Keratinocyte (primary cell): Measurements from ENCODE around the gene METTL26. TPM values are rescaled to one million over a fixed set of nuclear protein-coding genes. Genes with fewer than 3 reads are reported as not detected.

ENCODE experiments used
- DNase-seq: peaks from one replicate; pipeline ENCODE4 v3.0.0-alpha.2; 2011; ENCODE audit warnings: low read depth, missing footprints, low spot score
- FAIRE-seq: peaks from 2 replicates; lab custom pipeline; 2011; peaks lifted over from hg19 to GRCh38; lab: Jason Lieb, UNC
- H2AFZ ChIP-seq: 2 replicates; pipeline ENCODE4 v1.6.0; 2012; ENCODE audit warnings: low read length, control low read depth, inconsistent platforms; ENCODE audit not compliant: control insufficient read depth
- H3K27ac ChIP-seq: 2 replicates; pipeline ENCODE4 v1.5.1; 2011; ENCODE audit warnings: low read length; ENCODE audit not compliant: control insufficient read depth, insufficient read depth
- H3K27me3 ChIP-seq: 3 replicates; pipeline ENCODE4 v1.6.0; 2011; ENCODE audit warnings: low read length; ENCODE audit not compliant: control insufficient read depth, insufficient read depth; ENCODE audit errors: extremely low read depth
- H3K36me3 ChIP-seq, 2 experiments: 2 replicates in 1 of 2; 3 replicates in 1 of 2; pipeline ENCODE4 v1.5.1; 2011; ENCODE audit warnings: low read length in 2 of 2, mild to moderate bottlenecking in 1 of 2; ENCODE audit not compliant: control insufficient read depth in 2 of 2, insufficient read depth in 2 of 2; ENCODE audit errors: extremely low read depth in 1 of 2
- H3K4me1 ChIP-seq: 3 replicates; pipeline ENCODE4 v1.5.1; 2011; ENCODE audit warnings: low read length; ENCODE audit not compliant: control insufficient read depth, insufficient read depth; ENCODE audit errors: extremely low read depth
- H3K4me2 ChIP-seq: 3 replicates; pipeline ENCODE4 v1.6.0; 2011; ENCODE audit warnings: low read depth, low read length; ENCODE audit not compliant: control insufficient read depth, insufficient read depth; ENCODE audit errors: extremely low read depth
- H3K4me3 ChIP-seq, 3 experiments: fragments of 200-600 bp in 1 of 3; sonication (generic) in 1 of 3; 2 replicates in 2 of 3; 3 replicates in 1 of 3; pipeline ENCODE4 v1.5.1; 2011 to 2016; ENCODE audit warnings: low read length in 3 of 3, mild to moderate bottlenecking in 3 of 3, control low read depth in 2 of 3, inconsistent platforms in 1 of 3, low read depth in 1 of 3, mixed read lengths in 1 of 3, mixed run types in 1 of 3, moderate library complexity in 1 of 3; ENCODE audit not compliant: control insufficient read depth in 2 of 3, insufficient read depth in 2 of 3; ENCODE audit errors: extremely low read depth in 1 of 3
- H3K79me2 ChIP-seq: 2 replicates; pipeline ENCODE4 v1.6.0; 2012; ENCODE audit warnings: low read length; ENCODE audit not compliant: control insufficient read depth, insufficient read depth
- H3K9ac ChIP-seq: 3 replicates; pipeline ENCODE4 v1.6.0; 2011; ENCODE audit warnings: low read length; ENCODE audit not compliant: control insufficient read depth, insufficient read depth; ENCODE audit errors: extremely low read depth
- H3K9me1 ChIP-seq: 3 replicates; pipeline ENCODE4 v1.6.0; 2011; ENCODE audit warnings: low read length; ENCODE audit not compliant: control insufficient read depth, insufficient read depth; ENCODE audit errors: extremely low read depth
- H3K9me3 ChIP-seq: 2 replicates; pipeline ENCODE4 v1.5.1; 2012; ENCODE audit warnings: low read depth, low read length; ENCODE audit not compliant: control insufficient read depth
- H4K20me1 ChIP-seq: 3 replicates; pipeline ENCODE4 v1.6.0; 2011; ENCODE audit warnings: low read length; ENCODE audit not compliant: control insufficient read depth, insufficient read depth; ENCODE audit errors: extremely low read depth
- EZH2 ChIP-seq: IDR thresholded peaks from one replicate; pipeline ENCODE4 v1.6.1; 2012; ENCODE audit warnings: inconsistent platforms, mild to moderate bottlenecking, low read length, moderate library complexity
- dilution Hi-C: fragments of 300-500 bp; cut with MboI; formaldehyde crosslinking; loops from one replicate; pipeline ENCODE4 v1.7.0; 2020; ENCODE audit warnings: low sequenced_read_pairs; ENCODE audit not compliant: extremely low pct_ligation_motif_present
- polyA plus RNA-seq, 5 experiments: library from polyadenylated mRNA; depleted of rRNA in 3 of 5; stranded (reverse) in 3 of 5; stranded (forward) in 1 of 5; unstranded in 1 of 5; fragments of >200 nt; gene quantifications; 1 replicate in 1 of 5; 2 replicates in 3 of 5; 3 replicates in 1 of 5; pipeline versions ENCODE4 v1.2.1 to v1.2.3, GENCODE V29; 2011 to 2012; ENCODE audit warnings: missing spikeins in 2 of 5, low read depth in 1 of 5, low replicate concordance in 1 of 5
- TF ChIP-seq, protein P1 (sequence below), 3 experiments: IDR thresholded peaks in 1 of 3; conservative IDR thresholded peaks in 1 of 3; optimal IDR thresholded peaks in 1 of 3; 2 replicates in 2 of 3; 3 replicates in 1 of 3; pipeline versions ENCODE3 to v1.5.1; 2011; ENCODE audit warnings: low read length in 3 of 3, mild to moderate bottlenecking in 3 of 3, moderate library complexity in 2 of 3, control low read depth in 1 of 3, inconsistent platforms in 1 of 3; ENCODE audit not compliant: insufficient read depth in 2 of 3; ENCODE audit errors: extremely low read depth in 1 of 3

METTL26 gene
- polyA plus RNA-seq, 1 donor (not counting 4 experiments of a cell fraction or from before 2014, with no cell fraction given), result 46.9 TPM

DNA sequence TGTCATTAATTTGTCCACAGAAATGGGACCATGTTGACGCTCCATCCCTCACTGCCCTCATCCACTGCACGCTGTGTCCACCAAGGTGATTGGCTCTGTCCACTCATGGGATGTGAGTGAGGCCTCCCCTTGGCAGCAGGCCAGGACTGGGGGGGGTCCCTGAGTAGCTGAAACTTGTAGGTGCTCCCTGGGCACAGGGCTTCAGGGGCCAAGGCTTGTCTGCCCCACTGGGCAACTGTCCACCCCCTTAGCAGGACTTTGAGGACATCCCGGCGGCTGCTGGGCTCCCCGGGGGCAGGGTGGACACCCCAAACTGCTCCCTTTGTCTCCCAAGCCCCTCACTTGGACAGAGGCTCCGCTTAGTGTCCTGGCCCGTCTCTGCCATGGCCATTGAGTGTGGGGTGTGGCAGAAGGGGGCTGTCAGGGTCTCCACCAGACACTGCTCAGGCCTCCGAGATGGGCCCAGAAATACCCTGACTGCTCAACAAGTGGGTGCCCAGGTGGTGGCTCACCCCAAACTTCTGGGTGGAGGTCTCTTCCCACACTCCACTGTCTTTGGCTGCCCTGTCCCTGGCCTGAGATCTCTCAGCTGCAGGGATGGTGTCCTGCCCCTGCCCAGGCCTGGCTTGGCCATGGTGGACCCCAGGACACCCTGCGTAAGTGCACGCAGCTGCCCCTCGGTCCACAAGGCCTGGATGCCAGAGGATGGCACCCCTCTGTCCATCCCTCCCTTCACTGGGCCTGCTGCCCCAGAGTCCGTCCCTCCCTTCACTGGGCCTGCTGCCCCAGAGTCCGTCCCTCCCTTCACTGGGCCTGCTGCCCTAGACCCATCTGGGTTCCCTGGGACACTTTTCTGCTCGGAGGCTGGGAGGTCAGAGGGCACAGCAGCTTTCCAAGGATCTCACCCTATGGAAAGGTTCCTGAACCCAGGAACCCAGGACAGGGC, 49.2 kb downstream of the METTL26 start:
- no peak overlapping the region for H3K27ac ChIP-seq
- H3K4me3 ChIP-seq, result peak overlapping the region in 1 of 3 experiments; percentile 90
- TF ChIP-seq, protein P1, sequence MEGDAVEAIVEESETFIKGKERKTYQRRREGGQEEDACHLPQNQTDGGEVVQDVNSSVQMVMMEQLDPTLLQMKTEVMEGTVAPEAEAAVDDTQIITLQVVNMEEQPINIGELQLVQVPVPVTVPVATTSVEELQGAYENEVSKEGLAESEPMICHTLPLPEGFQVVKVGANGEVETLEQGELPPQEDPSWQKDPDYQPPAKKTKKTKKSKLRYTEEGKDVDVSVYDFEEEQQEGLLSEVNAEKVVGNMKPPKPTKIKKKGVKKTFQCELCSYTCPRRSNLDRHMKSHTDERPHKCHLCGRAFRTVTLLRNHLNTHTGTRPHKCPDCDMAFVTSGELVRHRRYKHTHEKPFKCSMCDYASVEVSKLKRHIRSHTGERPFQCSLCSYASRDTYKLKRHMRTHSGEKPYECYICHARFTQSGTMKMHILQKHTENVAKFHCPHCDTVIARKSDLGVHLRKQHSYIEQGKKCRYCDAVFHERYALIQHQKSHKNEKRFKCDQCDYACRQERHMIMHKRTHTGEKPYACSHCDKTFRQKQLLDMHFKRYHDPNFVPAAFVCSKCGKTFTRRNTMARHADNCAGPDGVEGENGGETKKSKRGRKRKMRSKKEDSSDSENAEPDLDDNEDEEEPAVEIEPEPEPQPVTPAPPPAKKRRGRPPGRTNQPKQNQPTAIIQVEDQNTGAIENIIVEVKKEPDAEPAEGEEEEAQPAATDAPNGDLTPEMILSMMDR (optimal IDR thresholded peaks at IDR 0.05 in 1 of 3, IDR thresholded peaks at IDR 0.05 in 1 of 3, conservative IDR thresholded peaks at IDR 0.05 in 1 of 3; ENCODE audit: extremely low read depth in 1 of 3, insufficient read depth in 2 of 3, low read length in 3 of 3), result no peak
- TF ChIP-seq EZH2, result no peak

GRCh38 chr16:586047-586644, 50.0 kb downstream of the METTL26 start:
- dilution Hi-C loops, result no loop called here
- TF ChIP-seq EZH2, result no peak
- TF ChIP-seq, protein P1 (optimal IDR thresholded peaks at IDR 0.05 in 1 of 3, IDR thresholded peaks at IDR 0.05 in 1 of 3, conservative IDR thresholded peaks at IDR 0.05 in 1 of 3; ENCODE audit: extremely low read depth in 1 of 3, insufficient read depth in 2 of 3, low read length in 3 of 3), result no peak
- no peak overlapping the region for H3K4me2 ChIP-seq
- no peaks in the 10 kb centered on the region for H3K9me3 ChIP-seq
- no peak overlapping the region for H3K27ac ChIP-seq
- H4K20me1 ChIP-seq, result peaks cover 7% of the 10 kb centered on the region
- peaks cover 0 to 1% of the 10 kb centered on the region in 2 experiments for H3K36me3 ChIP-seq
- FAIRE-seq, result no peak
- peaks cover 3% of the 10 kb centered on the region for H3K27me3 ChIP-seq
- H2AFZ ChIP-seq, result no peak overlapping the region
- peaks cover 20% of the 10 kb centered on the region for H3K4me1 ChIP-seq
- no peak overlapping the region for H3K4me3 ChIP-seq
- H3K9me1 ChIP-seq, result peaks cover 3% of the 10 kb centered on the region
- no peak overlapping the region for H3K9ac ChIP-seq
- peaks cover 17% of the 10 kb centered on the region for H3K79me2 ChIP-seq
- no peak for DNase-seq

More for the DNA sequence above, 49.2 kb downstream of the METTL26 start:
- DNase-seq, result no peak
- Histone ChIP-seq H3K9me1 (peaks cover 5% of the 10 kb centered on the region), H2AFZ (no peak overlapping the region), H3K9ac (peak overlapping the region; percentile 89), H4K20me1 (peaks cover 10% of the 10 kb centered on the region), H3K27me3 (peaks cover 3% of the 10 kb centered on the region), H3K4me2 (peak overlapping the region; percentile 94), H3K79me2 (peaks cover 20% of the 10 kb centered on the region), H3K36me3 (peaks cover 0 to 1% of the 10 kb centered on the region in 2 experiments), H3K9me3 (no peaks in the 10 kb centered on the region), H3K4me1 (peaks cover 27% of the 10 kb centered on the region)
- dilution Hi-C loops, result no loop called here
- no peak for FAIRE-seq
